ENCODE measurements around the gene DTX3. TPM values are rescaled to one million over a fixed set of nuclear protein-coding genes. Genes with fewer than 3 reads are reported as not detected.
"Not testable (repeated sequence)": the region's sequence is repeated elsewhere in the genome, so short reads cannot be mapped to it uniquely, and the experiment has no call there.

Gene DTX3
- total RNA-seq, 2 donors from 2014 or later = 3.7 to 10.2 TPM

DNA sequence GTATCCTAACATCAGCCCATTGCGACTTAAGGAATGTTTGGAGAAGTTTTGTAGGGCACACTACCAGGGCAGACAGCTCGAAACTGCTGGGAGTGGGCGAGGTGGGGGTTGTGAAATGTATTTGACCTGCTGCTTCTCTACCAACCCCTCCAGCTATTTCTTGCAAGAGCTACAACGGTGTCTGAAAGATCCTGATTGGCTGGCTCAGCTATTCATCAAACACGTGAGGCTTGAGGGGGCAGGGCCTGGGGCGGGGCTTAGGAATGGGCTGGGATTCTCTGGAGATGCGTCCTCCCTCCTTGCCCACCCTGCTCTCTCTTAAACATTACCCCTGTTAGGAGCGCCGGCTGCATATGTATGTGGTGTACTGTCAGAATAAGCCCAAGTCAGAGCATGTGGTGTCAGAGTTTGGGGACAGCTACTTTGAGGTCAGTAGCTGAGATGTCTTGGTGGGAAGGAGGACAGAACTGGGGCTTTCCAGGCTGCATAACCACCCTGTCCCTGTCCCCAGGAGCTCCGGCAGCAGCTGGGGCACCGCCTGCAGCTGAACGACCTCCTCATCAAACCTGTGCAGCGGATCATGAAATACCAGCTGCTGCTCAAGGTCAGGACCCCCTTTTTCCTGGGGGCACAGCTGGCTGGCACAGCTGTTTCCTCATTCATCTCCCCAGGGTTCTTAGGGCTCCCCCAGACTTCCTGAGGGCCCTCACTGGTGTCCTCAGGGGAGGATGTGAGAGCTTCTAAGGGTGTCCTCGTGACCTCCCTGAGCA is 9.7 kb downstream of the DTX3 start:
- intact Hi-C loops (cut with DNase I, micrococcal nuclease) = no loop called here
- ATAC-seq (no peak), DNase-seq (peak in 1 of 2 donors; percentile 40)

- DNase-seq (no peak), ATAC-seq (no peak)
- intact Hi-C loops (cut with DNase I, micrococcal nuclease) = no loop called here
These were observed 10.4 kb downstream of the DTX3 start for GRCh38 chr12:57614948-57615500.

GRCh38 chr12:57615637-57616036 is 11.0 kb downstream of the DTX3 start:
- ATAC-seq (no peak), DNase-seq (no peak)
- intact Hi-C loops (cut with DNase I, micrococcal nuclease) = no loop called here

DNA sequence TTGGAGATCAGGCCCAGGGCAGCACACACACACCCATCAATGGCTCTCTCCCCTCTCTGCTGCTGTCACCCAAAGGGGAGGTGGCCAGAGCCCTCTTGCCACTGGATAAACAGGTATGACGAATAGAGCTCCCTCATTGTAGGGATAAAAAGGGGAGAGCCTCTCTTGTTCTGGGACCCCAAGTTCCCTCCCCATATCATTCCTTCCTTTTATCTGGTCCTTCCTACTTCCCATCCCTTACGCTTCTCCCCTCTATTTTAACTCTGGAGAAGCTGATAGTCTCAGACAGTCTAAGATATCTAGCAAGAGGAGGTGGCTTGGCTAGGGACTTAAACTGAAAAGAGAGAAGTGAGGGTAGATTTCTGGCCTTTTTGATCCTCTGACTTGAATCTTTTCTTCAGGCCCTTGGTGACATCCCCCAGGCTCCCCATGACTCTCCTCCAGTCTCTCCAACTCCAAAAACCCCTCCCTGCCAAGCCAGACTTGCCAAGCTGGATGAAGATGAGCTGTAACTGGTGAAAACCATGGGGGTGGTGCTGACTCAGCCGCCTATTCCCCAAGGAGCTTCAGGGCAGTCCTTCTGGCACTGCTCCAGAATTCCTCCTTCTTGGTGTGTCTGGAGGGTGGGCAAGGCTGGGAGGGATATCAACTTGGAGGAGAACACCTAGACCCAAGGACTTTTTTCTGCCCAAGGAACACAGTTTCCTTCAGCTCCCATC is 11.9 kb downstream of the DTX3 start:
- no peak for DNase-seq
- no peak for ATAC-seq
- intact Hi-C loops (cut with DNase I, micrococcal nuclease) = no loop called here

DNA sequence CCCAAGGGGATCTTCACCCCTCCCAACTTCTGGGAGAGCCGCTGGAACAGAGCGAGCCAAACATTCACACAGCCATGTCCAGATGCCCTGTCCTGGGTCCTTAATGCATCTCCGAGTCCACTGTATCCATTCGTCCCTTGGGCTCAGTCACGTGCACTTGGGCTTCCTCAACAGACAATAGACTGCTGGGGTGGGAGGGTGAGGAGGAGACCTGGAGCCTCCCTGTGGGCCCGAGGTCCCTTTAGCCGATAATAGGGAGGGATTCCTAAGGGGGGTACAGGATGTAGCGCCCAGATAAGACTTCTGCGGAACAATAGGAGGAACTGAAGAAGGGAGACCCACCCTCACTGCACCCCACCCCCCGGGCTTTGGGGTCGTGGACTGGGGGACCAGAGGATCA is 13.3 kb downstream of the DTX3 start:
- intact Hi-C loops (cut with DNase I, micrococcal nuclease) = no loop called here
- no peak for ATAC-seq
- no peak for DNase-seq

- ATAC-seq; intact Hi-C loops (cut with DNase I, micrococcal nuclease); DNase-seq: not testable (repeated sequence)
These were observed 13.8 kb downstream of the DTX3 start for GRCh38 chr12:57618431-57618830.

DNA sequence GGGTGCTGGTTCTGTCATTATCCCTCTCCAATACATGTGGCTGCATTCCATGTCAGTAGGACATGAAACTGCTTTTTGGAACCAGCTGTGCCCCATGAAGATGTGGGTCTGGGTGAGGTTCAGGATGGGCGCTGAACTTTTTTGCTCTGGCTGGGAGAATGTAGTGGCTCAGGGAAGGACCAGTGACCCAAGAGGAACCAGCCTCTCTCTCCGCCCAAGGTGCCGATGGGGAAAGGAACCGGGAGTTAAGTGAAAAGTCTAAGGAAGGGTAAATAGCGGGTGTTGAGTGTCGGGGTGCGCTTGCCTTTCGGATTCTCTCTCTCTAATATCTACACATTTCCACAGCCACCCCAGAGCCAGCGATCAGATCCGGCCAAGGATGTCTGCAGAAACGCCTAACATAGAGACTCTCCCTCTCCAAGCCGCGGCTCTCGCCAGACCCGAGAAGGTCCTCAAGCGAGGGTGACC is 14.4 kb downstream of the DTX3 start:
- intact Hi-C loops (cut with DNase I, micrococcal nuclease) = no loop called here
- no peak for ATAC-seq
- DNase-seq = no peak

DNA sequence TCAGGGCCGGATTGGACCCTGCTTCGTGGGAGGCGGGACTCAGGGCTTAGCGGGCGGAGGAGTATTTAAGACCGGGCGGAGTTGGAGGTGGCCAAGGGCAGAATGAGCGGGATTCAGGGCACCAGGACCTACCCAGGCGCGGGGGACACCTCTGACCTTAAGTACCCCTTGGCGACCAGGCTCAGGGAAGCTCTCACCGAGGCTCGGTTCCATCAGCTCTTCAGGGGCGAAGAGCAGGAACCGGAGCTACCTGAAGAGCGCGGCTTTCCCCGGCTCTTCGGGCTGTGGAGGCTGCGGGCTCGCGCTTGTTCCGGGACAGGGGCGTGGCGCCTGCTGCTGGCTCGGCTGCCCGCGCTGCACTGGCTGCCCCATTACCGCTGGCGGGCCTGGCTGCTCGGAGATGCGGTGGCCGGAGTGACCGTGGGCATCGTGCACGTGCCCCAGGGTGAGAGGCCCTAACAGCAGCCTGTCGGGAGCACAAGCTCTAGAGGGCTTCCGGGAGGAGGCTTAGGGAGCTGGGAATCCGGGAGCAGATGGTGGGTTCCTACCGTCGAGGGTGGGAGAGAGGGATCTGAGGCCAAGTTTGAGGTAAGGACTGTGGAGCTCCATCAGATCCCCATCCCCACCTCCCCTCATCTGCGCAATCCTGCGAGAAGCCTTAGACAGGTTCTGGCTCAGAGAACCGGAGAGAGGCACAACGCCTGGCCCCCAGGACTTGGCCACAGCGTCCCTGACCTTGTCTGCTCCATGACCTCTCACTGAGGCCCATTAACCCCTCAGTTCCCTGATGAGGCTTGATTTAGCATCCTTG is 15.0 kb downstream of the DTX3 start:
- DNase-seq (peak in 1 of 2 donors; percentile 60), ATAC-seq (peak; percentile 85)
- intact Hi-C loops (cut with DNase I, micrococcal nuclease) = loop anchor here in 1 of 2 donors (5.0 kb wide), 1 partner anchor 37 kb away; no protein-coding TSS in a partner anchor

- intact Hi-C loops (cut with DNase I, micrococcal nuclease) = loop anchor here in 1 of 2 donors (5.0 kb wide), 1 partner anchor 38 kb away; no protein-coding TSS in a partner anchor
- ATAC-seq (no peak), DNase-seq (no peak)
These were observed 15.8 kb downstream of the DTX3 start for GRCh38 chr12:57620245-57620935.

DNA sequence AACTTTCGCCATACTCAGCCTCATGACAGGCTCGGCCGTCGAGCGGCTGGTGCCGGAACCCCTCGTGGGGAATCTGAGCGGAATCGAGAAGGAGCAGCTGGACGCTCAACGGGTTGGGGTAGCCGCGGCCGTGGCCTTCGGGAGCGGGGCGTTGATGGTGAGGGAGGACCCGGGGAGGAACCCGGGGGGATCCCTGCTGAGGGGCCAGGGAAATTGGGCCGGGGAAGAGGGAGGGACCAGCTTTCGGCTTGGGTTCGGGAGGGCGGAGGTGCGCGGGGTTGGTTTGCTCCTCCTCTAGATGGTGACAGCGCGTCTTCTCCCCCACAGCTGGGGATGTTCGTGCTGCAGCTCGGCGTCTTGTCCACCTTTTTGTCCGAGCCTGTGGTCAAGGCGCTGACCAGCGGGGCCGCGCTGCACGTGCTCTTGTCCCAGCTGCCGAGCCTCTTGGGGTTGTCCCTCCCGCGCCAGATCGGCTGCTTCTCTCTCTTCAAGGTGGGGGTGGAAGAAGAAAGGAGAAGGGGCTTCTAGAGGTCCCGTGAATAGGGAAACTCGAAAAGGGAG is 16.4 kb downstream of the DTX3 start:
- DNase-seq = no peak
- ATAC-seq = no peak
- intact Hi-C loops (cut with DNase I, micrococcal nuclease) = loop anchor here in 1 of 2 donors (5.0 kb wide), 1 partner anchor 39 kb away; no protein-coding TSS in a partner anchor

GRCh38 chr12:57621497-57622292 is 17.1 kb downstream of the DTX3 start:
- peak; percentile 77 for ATAC-seq
- peak in 1 of 2 donors; percentile 74 for DNase-seq
- intact Hi-C loops (cut with DNase I, micrococcal nuclease) = loop anchor here (2.0 to 5.0 kb wide), 2 partner anchors 39 to 43 kb away; no protein-coding TSS in a partner anchor

GRCh38 chr12:57622293-57623245 is 17.9 kb downstream of the DTX3 start:
- ATAC-seq (no peak), DNase-seq (no peak)
- intact Hi-C loops (cut with DNase I, micrococcal nuclease) = loop anchor here (2.0 to 5.0 kb wide), 2 partner anchors 40 to 44 kb away; no protein-coding TSS in a partner anchor

DNA sequence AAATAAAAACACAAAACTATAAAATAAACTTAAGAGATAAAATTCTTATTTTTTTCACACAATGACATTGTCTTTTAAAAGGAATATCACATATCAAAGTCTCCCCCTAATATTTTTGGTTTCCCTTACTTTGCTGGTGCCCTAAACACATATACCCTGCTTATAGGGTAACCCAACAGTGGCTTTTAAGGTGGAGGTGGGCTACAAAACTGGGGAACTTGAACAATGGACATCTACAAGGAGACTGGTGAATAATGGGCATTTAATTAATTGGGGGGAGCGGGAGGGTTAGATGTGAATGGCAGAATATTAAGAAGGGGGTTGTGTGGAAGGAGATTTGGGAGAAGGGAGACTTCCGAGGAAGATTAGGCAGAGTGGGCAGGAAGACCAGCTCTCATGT is 18.8 kb downstream of the DTX3 start:
- intact Hi-C loops (cut with DNase I, micrococcal nuclease) = loop anchor here (2.0 to 5.0 kb wide), 2 partner anchors 41 to 45 kb away; no protein-coding TSS in a partner anchor
- no peak for ATAC-seq
- no peak for DNase-seq

DNA sequence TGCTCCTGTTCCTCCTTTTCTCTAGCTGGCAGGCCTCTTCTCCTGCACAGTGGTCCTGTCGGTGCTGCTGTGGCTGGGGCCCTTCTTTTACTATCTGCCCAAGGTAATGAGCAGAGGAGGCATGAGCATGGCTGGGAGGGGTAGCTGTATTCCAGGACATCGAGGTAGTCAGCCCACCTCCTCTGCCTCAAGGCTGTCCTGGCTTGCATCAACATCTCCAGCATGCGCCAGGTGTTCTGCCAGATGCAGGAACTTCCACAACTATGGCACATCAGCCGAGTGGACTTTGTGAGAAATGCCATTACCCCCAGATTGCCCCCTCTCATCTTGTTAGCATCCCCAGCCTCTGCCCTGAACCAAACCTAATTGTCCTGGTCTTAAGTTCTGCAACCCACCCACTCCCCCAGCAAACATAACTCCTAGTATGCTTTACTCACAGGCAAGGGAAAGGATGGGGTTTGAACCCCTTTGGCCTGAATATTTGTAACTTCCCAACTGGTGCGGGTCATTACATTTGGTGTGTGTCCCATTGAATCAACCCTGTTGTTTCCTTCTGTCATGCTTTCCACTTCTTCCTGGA is 19.3 kb downstream of the DTX3 start:
- DNase-seq (no peak), ATAC-seq (no peak)
- intact Hi-C loops (cut with DNase I, micrococcal nuclease) = loop anchor here (2.0 to 5.0 kb wide), 2 partner anchors 42 to 45 kb away; no protein-coding TSS in a partner anchor

DNA sequence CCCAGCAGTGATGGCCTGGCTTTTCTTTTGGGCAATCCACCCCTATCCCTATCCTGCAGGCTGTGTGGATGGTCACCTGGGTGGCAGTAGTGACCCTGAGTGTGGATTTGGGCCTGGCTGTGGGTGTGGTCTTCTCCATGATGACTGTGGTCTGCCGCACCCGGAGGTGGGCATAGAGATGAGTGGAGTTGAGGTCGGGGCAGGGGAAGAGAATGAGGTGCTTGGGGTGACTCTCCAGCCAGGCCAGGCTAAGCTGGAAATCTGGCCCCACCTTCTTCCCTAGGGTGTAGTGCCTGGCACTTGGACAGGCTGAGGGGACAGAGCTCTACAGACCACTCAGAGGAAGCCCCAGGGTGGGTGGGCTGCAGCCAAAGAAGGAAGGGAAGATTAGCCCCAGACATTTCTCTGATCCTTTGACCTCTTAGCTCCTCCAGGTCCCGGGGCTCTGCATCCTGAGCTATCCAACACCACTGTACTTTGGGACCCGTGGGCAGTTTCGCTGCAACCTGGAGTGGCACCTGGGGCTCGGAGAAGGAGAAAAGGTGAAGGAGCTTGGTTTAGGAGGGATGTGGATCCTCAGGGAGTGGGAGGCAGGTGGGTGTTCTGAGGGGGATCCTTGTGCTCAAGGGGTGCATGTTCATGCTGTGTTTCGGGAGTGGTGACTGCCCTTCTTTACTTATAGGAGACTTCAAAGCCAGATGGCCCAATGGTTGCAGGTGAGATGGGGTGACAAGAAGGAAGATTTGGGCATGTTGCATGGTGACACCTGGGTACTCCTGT is 20.0 kb downstream of the DTX3 start:
- no peak for ATAC-seq
- DNase-seq = no peak
- intact Hi-C loops (cut with DNase I, micrococcal nuclease) = loop anchor here in 1 of 2 donors (5.0 kb wide), 1 partner anchor 42 kb away; no protein-coding TSS in a partner anchor
